ENCODE measurements around the gene SOX15.
"Not testable (repeated sequence)": the region's sequence is repeated elsewhere in the genome, so short reads cannot be mapped to it uniquely, and the experiment has no call there.

Gene SOX15

DNA sequence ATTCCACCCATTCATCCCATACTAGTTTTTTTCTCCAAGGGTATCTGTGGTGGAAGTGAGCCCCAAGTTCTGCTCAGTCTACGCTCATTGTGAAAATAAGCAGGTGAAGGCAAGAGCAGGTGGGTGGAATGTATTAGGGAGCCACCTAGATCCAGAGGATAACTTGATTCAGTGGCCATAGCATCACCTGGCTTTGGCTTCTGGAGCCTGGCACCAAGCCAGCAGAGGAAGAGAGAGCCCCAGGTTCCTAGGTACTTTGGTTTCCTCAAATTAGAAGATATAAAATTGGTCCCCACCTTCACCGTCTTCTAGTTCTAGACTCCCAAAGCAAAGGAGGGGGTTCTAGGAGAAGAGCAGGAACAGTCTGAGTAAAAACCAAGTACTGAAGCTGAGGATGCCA is 20.7 kb upstream of the SOX15 start:
- no peak for DNase-seq (ENCODE audit: low read depth)

DNA sequence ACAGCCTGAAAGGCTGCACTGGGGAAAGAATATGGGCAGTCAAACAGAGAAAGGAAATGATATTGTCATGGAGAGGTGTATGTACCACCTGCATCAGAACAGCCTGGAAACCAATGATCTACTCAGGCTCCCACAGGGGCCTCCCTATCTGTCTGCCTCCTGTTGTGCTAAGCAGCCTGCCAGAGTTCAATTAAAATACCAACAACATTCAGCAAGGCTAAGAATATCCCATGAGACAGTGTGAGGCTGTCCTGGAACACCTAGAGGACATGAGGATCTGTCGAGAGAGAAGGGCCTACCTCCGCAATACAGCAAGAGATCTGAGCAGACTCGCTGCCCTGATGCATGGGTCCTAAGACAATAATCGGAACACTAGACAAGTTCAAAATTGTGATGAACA is 16.4 kb upstream of the SOX15 start:
- DNase-seq (ENCODE audit: low read depth) = no peak

DNA sequence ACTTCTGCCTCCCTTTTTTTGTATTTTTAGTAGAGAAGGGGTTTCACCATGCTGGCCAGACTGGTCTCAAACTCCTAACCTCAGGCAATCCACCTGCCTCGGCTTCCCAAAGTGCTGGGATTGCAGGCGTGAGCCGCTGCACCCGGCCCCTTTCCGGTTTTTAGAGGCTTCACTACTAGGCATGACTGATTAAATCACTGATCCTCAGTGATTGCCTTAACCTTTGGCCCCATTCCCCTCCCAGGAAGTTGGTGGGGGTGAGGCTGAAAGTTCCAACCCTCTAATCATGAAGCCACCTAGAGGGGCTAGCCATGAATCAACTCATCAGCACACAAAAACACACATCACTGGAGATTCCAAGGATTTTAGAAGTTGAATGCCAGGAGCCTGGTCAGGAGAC is 7.7 kb upstream of the SOX15 start:
- not testable (repeated sequence) for DNase-seq (ENCODE audit: low read depth)

DNA sequence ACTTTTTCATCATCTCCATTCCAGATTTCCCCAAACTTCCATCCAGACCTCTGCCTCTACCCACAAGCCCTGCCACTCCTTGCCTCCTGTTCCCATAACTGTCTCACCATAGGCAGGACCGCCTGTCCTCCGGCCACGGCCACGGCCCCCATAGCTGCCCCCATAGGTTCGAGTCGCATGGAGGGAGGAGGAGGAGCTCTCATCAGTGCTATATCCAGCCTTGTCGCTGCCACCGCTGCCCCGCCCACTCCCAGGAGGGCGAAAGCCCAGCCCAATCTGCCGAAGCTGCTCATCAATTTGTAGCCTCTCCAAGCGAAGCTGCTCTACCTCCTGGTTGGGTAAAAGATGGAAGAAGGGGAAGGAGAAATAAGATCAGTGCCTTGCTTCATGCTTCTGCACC is 3.4 kb upstream of the SOX15 start:
- no peak for DNase-seq (ENCODE audit: low read depth)

DNA sequence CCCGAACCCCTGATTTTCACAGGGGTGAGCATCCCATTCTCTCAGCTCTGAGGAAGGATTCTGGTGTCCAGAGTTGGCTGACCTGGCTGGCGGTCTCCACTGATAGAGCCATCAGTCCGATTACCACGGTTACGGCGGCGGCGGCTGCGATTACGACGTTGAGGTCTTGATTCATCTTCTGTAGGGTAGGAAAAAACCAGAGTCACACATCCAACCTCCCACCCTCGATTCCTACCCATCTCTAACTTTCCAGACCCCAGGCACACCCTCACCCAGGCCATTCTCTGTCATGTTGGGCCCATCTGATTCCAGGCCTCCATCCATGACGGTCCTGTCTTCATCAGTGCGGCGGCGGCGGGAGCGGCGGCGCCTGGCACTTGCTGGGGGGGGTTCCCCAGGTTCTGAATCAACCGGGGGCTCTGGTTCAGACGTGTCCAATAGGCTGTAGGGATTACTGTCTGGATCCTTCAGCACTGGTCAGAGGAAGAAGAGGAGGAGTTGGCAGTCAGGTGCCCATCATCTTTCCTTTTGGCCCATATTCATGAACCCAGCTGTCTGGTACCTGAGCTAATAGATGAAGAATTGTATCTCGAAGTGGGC is 2.6 kb upstream of the SOX15 start:
- no peak for DNase-seq (ENCODE audit: low read depth)

GRCh38 chr17:7591596-7591995 is 1.7 kb upstream of the SOX15 start:
- DNase-seq (ENCODE audit: low read depth) = no peak

DNA sequence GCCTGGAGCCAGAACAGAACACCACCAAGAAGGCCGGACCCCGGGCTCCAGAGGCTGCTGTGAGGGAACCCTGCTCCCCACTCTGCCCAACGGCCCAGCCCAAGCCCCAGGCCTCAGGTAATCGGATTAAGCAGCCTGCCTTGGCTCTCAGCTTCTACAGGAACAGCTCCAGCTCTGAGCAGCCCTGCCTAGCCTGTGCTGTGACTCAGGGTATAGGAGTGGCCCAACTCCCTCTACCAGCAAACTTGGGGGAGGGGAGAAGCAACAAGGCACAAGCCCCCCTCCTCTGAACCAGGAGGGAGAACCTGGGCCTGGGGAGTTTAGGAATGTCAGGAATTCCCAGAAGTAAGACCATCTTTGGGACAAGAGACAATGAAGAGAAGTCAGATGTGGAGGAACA is 849 bp upstream of the SOX15 start:
- no peak for DNase-seq (ENCODE audit: low read depth)

DNA sequence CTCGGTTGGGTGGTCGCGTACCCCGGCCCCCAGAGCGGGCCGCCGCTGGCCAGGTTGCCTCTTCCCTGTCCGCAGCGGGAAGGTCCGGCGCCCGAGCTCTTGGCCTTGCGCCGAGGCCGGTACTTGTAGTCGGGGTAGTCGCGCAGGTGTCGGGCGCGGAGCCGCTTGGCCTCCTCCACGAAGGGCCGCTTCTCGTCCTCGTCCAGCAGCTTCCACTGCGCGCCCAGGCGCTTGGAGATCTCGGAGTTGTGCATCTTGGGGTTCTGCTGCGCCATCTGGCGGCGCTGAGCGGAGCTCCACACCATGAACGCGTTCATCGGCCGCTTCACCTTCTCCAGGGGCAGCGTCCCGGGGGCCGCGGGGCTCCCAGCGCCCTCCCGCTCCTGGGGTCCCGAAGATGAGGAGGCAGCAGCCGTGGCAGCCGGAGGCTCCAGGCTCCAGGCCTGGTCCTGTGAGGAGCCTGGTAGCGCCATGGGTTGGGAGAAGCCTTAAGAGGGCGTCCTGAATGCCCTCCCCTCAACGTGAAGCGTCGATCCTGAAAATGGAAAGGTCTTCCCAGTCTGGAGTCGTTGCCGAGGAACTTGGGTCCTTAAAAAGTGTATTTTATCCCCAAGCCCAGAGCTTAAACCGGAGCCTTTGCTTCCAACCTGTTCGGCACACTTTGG is 558 bp downstream of the SOX15 start:
- DNase-seq (ENCODE audit: low read depth) = no peak

- no peak for DNase-seq (ENCODE audit: low read depth)
Measured at GRCh38 chr17:7588553-7589203, 1.2 kb downstream of the SOX15 start.

DNA sequence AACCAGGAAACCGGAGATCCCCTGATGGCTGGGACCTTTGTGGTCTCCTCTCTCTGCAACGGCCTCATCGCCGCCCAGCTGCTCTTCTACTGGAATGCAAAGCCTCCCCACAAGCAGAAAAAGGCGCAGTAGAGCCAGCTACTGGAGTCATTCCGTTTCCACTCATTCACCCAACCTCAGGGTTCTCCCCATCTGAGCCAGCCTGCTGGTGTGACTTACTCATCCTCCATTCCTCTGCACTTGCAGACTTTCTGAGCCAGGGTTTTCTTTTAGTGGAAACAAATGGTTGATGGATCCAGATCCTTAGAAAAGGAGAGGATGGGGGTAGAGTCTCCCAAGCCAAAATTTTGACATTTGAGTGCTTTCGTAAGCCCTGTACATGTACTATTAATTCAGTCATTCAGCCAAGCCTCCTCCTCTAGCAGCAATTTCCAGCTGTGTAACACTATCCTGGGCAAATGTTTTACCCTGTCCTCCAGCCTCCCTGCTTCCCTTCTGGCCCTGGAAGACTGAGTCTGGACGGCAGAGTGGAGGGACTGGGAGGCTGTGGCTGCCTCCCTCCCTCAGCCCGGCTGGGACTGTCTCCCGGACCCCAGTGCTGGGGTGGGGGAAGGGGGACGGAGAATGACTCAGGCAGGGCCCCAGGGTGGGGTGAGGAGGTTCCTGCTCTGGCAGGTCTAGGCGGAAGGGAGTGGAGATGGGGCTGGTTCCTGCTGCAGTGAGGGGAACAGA is 2.3 kb downstream of the SOX15 start:
- DNase-seq (ENCODE audit: low read depth) = peak; percentile 90

DNA sequence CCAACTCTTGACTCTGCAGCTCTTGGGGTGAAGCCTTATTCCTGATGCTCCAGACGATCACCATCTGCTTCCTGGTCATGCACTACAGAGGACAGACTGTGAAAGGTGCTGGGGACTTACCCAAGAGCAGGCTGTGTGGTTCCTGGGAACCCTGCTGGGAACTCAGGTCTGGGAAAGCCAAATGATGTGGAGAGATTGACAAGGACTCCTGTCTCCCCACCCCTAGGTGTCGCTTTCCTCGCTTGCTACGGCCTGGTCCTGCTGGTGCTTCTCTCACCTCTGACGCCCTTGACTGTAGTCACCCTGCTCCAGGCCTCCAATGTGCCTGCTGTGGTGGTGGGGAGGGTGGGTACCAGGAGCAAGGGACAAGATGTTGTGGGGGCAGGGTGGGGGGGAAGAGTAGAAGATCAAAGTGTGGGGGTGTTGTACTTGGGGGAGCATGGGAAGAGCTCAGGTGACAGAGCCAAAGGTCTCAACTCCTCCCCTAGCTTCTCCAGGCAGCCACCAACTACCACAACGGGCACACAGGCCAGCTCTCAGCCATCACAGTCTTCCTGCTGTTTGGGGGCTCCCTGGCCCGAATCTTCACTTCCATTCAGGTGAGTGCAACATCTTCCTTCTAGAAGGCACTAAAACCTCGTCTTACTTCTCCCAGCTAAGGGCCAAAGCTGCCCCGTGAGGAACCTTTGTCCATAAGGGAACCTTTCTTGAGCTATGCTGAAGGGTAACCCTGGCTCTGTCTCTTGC is 3.0 kb downstream of the SOX15 start:
- no peak for DNase-seq (ENCODE audit: low read depth)

DNA sequence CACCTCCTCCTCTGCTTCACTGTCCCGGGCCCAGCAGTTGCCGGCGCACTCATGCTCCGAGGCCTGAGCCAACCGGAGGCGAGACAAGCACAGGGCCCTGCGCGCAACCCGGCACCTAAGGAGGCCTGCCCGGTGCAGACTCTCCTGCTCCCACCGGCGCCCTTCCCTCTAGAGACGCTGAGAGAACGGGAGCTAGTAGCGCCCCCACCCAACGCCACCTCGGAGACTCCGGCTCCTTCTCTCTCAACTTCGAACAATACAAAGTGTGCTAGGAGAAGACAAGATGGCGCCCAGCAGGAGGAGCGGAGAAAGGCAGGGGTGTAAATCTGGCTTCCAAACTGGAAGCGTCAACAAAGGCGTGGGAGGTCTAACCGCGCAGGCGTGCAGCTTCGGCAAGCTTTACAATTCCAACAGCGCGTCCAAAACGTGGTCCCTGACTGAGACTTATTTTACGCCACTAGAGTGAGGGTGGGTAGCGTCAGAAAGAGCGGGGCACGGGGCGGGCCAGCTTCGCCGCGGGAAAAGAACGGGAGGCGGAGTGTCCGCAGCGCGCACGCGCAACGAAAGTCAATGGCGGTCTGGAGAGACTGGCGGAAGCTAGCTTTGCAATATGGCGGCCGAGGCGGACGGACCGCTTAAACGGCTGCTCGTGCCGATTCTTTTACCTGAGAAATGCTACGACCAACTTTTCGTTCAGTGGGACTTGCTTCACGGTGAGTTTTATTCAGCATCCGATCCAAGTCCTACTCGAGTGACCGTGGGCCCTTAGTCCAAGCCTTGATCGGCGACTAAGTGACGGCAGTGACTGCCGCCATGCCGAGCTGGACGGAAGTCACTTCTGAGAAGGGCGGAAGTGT is 6.4 kb downstream of the SOX15 start, which contains the start of gene MPDU1:
TSS of gene MPDU1 (plus strand) at position 600 of the 857 bp plus-strand sequence. CDS start at position 611, 11 bp downstream.
- peak; percentile 87 for DNase-seq (ENCODE audit: low read depth)

GRCh38 chr17:7582396-7583252 is 7.3 kb downstream of the SOX15 start:
- DNase-seq (ENCODE audit: low read depth) = no peak

- no peak for DNase-seq (ENCODE audit: low read depth)
Measured at GRCh38 chr17:7580604-7581575, 9.0 kb downstream of the SOX15 start.

DNA sequence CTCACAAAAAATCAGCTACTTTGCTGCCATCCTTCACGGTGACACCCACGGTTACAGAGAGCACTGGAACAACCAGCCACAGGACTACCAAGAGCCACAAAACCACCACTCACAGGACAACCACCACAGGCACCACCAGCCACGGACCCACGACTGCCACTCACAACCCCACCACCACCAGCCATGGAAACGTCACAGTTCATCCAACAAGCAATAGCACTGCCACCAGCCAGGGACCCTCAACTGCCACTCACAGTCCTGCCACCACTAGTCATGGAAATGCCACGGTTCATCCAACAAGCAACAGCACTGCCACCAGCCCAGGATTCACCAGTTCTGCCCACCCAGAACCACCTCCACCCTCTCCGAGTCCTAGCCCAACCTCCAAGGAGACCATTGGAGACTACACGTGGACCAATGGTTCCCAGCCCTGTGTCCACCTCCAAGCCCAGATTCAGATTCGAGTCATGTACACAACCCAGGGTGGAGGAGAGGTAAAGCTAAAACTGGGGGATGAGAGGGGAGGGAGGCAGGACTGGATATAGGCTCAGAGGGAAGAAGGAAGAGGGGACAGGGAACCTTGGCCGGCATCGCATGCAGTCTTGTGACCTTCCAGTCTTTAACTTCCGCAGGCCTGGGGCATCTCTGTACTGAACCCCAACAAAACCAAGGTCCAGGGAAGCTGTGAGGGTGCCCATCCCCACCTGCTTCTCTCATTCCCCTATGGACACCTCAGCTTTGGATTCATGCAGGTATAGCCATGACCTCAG is 9.9 kb downstream of the SOX15 start:
- DNase-seq (ENCODE audit: low read depth) = no peak

DNA sequence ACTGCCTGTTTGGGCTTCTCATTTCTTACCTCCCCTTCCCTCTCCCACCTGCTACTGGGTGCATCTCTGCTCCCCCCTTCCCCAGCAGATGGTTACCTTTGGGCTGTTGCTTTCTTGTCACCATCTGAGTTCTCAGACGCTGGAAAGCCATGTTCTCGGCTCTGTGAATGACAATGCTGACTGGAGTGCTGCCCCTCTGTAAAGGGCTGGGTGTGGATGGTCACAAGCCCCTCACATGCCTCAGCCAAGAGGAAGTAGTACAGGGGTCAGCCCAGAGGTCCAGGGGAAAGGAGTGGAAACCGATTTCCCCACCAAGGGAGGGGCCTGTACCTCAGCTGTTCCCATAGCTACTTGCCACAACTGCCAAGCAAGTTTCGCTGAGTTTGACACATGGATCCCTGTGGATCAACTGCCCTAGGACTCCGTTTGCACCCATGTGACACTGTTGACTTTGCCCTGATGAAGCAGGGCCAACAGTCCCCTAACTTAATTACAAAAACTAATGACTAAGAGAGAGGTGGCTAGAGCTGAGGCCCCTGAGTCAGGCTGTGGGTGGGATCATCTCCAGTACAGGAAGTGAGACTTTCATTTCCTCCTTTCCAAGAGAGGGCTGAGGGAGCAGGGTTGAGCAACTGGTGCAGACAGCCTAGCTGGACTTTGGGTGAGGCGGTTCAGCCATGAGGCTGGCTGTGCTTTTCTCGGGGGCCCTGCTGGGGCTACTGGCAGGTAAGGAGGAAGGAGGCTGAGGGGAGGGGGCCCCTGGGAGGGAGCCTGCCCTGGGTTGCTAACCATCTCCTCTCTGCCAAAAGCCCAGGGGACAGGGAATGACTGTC is 10.7 kb downstream of the SOX15 start, which contains the start of gene CD68:
TSS of gene CD68 (plus strand) at position 638 of the 833 bp plus-strand sequence. CDS start at position 678, 40 bp downstream.
- peak; percentile 84 for DNase-seq (ENCODE audit: low read depth)
